Myocyte (in vitro differentiated cells): ENCODE measurements around the gene TNKS2. TPM values are rescaled to one million over a fixed set of nuclear protein-coding genes. Genes with fewer than 3 reads are reported as not detected.
"Not testable (repeated sequence)": the region's sequence is repeated elsewhere in the genome, so short reads cannot be mapped to it uniquely, and the experiment has no call there.

Source experiments
- DNase-seq: peaks from one replicate; pipeline ENCODE4 v3.0.0-alpha.2; 2012; ENCODE audit warnings: low read depth
- total RNA-seq: library from RNA; depleted of rRNA; stranded (reverse); fragments of >200 nt; gene quantifications from 2 replicates; pipeline ENCODE4 v1.2.3, GENCODE V29; 2014

The TNKS2 gene
- total RNA-seq, 1 donor from 2014 or later = 23.3 TPM

DNA sequence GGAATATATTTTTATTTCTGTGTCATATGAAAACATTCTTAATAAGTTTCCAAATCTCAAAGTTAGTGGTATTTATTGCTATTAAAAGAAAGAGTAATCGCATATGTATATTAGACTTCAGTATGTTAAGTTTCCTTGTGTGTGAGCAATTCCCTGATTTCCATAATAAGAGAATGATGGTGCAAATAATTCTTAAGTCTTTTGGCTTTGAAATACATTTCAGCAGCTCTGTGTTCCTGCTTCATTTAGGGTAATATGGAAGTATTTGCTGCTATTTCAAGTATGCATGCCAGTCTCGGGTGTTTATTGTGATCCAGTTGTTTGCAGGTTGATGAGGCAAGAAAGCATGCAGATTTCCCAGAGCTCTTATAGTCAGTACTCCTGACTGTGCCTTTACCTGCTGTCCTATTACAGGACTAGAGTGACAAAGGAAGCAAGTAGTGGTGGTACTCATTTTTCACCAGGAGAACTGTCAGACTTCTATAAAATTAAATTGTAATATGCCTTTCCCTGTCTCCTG lies 67.4 kb downstream of the TNKS2 start:
- DNase-seq = no peak

DNA sequence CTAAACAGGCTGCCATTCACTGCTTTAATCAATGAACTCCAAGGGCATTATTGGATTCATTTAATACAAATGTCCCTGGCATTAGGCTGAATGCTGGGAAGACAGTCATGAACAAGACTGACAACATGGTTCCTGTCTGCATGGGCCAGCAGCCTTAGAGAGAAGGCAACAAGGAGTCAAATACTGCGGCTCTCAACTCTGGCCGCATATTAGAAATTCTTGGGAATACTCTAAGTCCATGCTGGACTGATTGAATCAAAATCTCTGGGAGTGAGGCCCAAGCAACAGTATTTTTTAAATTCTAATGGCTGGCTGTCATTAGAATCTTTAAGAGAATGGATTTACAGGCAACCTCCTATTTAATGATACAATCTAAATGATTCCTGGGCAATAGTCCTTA lies 76.9 kb downstream of the TNKS2 start:
- no peak for DNase-seq

- DNase-seq = peak; percentile 75
Measured at GRCh38 chr10:91875779-91876178, 77.6 kb downstream of the TNKS2 start.

GRCh38 chr10:91879515-91880170 lies 81.4 kb downstream of the TNKS2 start:
- DNase-seq = no peak

DNA sequence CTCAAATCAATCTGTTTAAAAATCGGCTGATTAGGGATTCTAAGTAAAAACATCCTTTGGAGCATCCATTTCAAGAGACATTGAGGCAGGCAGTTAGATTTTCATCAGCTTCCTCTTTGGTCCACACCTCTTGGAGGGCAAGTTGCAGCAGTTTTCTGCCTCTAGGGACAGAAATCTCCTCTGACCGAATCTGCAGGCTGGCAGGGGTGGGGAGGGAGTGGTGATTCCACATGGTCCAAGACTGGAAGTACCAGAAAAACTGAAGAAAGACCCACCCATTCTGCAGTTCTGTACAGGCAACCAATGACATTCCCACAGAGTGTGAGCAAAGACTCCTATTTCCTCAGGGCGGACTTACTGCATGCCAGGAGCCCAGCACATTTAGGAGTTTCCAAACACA lies 82.1 kb downstream of the TNKS2 start:
- DNase-seq = no peak

DNA sequence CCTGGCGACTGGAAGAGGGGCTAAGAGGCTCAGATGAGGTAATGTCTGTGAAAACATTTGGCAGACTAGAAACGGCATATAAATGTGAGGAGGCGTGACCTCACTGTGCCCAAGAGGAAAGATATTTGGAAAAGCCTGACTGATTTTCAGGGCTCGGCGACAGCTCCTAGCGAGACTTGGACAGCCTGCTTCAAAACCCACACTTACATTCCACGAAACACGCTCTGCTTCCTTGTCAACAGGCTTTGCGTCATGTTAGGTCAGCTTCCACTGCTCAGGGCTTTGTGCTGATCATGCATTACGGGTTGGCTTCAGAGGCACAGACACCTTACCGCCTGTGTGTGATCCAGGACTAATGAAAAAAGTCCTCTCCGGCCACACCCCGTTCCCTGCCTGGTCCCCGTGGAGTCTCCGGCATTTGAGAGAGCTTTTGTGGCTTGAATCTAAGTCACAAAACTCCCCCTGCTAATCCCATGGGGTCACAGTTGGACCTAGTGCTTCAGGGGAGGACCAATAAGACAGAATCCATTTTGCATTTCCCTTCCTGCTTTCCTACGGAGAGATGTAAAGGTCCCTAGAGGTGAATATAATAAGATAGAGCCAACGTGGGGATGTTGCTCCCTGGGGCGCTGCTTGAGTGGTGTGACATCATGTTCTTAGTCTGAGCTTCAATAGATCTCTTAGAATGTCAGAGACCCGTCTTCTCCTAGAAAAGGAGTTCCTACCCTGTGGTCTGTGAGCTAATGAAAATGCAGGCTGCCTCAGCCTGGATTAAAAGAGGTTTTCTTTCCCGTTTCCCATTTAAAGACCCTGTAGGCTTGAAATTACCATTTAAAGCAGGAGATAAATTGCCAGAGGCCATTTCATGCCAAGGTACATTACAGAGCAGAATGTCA lies 85.6 kb downstream of the TNKS2 start:
- DNase-seq = peak; percentile 47

GRCh38 chr10:91884536-91884935 lies 86.3 kb downstream of the TNKS2 start:
- DNase-seq = no peak

GRCh38 chr10:91885362-91886079 lies 87.3 kb downstream of the TNKS2 start:
- no peak for DNase-seq

DNA sequence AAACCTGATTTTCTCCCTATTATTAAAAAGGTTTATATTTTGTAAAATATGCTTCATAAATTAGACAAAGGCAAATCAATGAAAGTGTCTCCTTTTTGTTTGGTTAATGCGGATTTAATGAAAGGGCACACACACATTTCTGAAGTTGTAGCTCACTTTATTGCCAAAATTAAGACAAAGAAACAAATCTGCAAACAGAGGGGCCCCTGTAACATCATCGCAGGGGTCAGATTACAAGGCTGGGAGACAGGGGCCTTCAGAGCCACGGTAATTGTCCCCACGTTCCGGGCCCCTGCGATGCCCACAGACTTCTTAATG lies 88.7 kb downstream of the TNKS2 start:
- DNase-seq = no peak

- DNase-seq = peak; percentile 49
Measured at GRCh38 chr10:91887272-91888076, 89.2 kb downstream of the TNKS2 start.

GRCh38 chr10:91891125-91892001 lies 93.1 kb downstream of the TNKS2 start:
- DNase-seq = no peak

- DNase-seq = no peak
Measured at GRCh38 chr10:91893051-91893450, 94.8 kb downstream of the TNKS2 start.

DNA sequence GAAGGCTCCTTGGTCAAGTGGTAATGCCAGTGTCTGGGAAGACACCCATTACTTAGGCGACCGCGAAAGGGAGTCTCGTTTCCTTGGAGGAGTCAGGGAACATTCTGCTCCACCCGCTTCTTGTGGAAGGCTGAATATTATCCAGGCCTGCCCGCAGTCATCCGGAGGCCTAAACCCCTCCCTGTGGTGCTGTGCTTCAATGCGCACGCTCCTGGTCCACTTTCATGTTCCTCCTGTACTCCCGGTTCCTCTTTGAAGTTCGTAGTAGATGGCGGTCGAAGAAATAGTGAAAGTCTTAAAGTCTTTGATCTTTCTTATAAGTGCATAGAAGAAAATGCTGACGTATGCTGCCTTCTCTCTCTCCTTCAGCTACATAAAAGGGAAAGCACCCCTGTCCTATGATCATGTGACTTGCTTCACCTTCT lies 96.0 kb downstream of the TNKS2 start:
- DNase-seq = not testable (repeated sequence)

DNA sequence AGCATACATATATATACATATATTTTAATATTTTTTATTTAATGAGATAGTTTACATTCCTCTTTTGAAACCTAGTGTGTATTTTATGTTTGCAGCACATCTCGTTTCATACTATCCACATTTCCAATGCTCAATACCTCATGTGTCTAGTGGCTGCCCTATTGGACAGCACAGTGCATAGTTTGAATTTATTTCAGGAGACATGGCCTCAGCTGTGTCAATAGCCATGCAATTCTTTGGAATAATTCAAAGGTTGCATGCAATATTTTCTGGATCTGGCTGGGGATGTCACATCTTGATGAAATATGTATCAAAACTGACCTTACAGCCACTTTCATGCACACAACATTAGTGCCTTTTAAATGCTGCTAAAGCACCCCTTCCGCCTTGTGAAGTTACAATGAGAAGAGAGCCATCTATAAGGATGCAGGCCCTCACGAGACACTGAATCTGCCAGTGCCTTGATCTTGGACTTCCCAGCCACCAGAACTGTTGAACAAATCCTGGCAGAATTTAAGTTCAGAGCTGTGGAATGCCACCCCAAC lies 98.1 kb downstream of the TNKS2 start:
- no peak for DNase-seq

DNA sequence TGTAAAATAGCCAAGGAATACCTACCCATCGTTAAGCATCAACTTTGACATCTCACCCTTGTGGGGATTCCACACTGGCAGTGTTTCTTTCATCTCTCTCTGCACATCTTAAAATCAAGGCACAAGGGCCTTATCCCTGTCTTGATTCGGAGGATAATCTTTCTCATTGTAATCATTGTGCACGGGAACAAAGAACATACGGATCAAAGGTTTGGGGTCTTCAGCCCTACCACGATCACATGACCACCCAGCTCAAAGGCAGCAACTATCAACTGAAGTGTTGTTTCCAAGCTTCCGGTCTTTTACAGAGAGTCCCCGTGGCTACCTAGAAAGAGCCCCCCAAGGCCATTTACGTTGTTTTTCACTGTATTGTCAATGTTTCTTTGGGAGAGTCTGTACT lies 99.2 kb downstream of the TNKS2 start:
- DNase-seq = no peak

- DNase-seq = peak; percentile 47
Measured at GRCh38 chr10:91901784-91902677, 103.8 kb downstream of the TNKS2 start.

- no peak for DNase-seq
Measured at GRCh38 chr10:91907033-91907594, 108.9 kb downstream of the TNKS2 start.

DNA sequence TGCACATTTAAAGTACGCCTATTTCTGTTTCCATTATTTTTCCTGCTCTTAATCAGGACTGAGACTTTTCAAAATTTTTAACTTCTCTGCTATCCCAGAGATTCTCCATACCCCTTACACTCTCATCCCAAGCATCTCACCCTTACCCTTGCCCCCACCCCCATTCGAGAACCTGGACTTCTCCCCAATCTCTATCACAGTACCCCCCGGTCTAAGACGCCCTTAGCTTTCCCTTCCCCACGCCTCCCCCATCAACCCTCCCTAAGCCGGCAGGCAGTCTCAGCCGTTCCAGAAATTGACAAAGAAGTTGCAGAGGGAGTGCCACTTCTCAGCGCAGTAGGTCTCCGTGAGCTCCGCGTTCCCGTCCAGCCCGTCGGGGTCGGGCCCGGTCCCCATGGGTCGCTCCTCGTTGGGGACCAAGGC lies 109.7 kb downstream of the TNKS2 start:
- DNase-seq = no peak
